Measurements from ENCODE around the gene PPP1R3G.
"Not testable (repeated sequence)": the region's sequence is repeated elsewhere in the genome, so short reads cannot be mapped to it uniquely, and the experiment has no call there.

PPP1R3G gene

DNA sequence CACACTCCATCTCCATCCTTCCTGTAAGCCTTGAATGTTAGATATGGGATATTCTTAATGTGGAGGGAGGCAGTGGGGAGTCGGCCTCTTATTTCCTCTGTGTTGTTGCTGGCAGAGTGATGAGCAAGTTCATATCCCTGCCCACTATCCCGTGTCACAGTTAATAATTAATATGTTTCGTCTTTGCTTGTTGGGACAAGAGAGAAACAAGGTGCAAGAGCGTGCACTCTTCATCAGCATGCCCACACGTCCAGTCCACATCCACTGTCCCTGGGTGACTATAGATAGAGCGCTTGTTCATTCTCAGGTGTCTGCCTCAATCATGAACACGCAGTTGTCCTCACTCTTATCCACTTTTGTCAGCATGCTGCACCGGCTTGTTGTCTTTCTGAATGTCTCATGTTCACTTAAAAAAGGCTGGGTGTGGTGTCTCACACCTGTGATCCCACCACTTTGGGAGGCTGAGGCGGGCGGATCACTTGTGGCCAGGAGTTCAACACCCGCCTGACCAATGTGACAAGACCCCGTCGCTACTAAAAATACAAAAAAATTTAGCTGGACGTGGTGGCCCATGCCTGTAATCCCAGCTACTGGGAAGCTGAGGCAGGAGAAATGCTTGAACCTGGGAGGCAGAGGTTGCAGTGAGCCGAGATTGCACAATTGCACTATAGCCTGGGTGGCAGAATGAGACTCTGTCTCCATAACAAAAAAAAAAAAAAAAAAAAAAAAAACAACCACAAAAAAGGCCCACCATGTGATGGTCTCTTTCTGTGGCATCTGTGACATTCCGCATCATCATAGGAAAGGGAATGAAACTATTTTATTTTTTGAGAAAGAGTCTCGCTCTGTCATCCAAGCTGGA, 34.2 kb downstream of the PPP1R3G start:
- H3K27ac ChIP-seq, result no peak overlapping the region
- no peak for TF ChIP-seq ZFX (IDR thresholded peaks at IDR 0.05; ENCODE audit: borderline replicate concordance)
- no peak for TF ChIP-seq CTCF (IDR thresholded peaks at IDR 0.05)

GRCh38 chr6:5120011-5120410, 34.9 kb downstream of the PPP1R3G start:
- H3K27ac ChIP-seq, result no peak overlapping the region
- TF ChIP-seq CTCF (IDR thresholded peaks at IDR 0.05) (no peak), ZFX (IDR thresholded peaks at IDR 0.05; ENCODE audit: borderline replicate concordance) (no peak)

DNA sequence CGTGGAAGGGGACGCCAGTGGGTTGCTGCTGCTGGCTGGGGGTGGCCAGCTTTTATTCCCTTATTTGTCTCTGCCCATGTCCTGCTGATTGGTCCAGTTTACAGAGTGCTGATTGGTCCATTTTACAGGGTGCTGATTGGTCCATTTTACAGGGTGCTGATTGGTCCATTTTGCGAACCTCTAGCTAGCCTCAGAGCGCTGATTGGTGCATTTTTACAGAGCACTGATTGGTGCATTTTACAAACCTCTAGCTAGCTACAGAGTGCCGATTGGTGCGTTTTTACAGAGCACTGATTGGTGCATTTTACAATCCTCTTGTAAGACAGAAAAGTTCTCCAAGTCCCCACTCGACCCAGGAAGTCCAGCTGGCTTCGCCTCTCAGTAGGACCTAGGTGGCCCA, 35.4 kb downstream of the PPP1R3G start:
- H3K27ac ChIP-seq, result not testable (repeated sequence)

DNA sequence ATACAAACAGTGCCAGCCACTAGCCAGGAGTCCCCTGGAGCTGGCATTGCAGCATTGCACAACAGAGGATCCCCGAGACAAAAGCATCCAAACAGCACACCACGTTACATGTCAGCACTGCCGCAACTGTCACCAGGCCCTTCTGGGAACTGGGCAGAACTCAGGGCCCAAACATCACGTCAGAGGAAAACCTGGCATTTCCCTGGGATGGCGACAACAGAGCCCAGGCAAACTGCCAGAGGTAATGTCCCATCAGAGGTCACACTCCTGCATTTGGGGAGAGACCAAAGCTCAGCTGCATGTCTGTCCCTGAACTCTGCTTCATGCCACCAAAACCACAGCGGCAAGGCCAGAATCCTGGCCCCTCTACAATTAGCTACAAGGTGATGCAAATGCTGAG, 36.3 kb downstream of the PPP1R3G start:
- TF ChIP-seq ZFX (IDR thresholded peaks at IDR 0.05; ENCODE audit: borderline replicate concordance) (no peak), CTCF (IDR thresholded peaks at IDR 0.05) (no peak)
- H3K27ac ChIP-seq, result no peak overlapping the region

GRCh38 chr6:5121956-5122355, 36.8 kb downstream of the PPP1R3G start:
- TF ChIP-seq CTCF (IDR thresholded peaks at IDR 0.05) (no peak), ZFX (IDR thresholded peaks at IDR 0.05; ENCODE audit: borderline replicate concordance) (no peak)
- no peak overlapping the region for H3K27ac ChIP-seq

DNA sequence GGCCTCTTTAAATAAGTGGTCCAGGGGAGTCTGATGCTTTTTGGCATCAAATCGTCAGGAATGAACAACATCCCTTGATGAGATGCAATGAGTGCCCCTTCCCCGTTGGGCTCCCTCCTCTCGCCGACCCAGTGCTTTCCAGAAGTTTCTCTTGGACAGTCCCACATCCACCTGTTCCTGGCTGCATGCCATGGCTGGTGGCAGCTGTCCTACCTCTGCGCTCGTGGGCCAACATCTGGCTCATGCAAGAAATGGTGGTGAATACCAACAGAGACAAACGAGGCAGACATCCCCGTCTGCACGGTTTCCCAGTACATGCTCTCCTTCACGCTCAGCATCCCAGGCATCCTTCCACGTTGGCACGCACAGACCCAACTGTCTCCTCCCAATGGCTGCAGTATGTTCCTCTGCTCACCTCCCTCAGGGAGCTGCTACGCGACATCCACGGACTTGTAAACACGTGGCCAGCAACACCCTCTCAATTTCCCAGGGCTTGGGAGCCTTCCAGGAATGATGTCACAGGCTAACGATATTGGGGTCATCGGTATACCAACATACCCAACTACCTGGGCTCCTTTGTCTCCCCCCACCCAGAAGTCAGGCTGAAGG, 37.5 kb downstream of the PPP1R3G start:
- TF ChIP-seq ZFX (IDR thresholded peaks at IDR 0.05; ENCODE audit: borderline replicate concordance) (no peak), CTCF (IDR thresholded peaks at IDR 0.05) (no peak)
- no peak overlapping the region for H3K27ac ChIP-seq

DNA sequence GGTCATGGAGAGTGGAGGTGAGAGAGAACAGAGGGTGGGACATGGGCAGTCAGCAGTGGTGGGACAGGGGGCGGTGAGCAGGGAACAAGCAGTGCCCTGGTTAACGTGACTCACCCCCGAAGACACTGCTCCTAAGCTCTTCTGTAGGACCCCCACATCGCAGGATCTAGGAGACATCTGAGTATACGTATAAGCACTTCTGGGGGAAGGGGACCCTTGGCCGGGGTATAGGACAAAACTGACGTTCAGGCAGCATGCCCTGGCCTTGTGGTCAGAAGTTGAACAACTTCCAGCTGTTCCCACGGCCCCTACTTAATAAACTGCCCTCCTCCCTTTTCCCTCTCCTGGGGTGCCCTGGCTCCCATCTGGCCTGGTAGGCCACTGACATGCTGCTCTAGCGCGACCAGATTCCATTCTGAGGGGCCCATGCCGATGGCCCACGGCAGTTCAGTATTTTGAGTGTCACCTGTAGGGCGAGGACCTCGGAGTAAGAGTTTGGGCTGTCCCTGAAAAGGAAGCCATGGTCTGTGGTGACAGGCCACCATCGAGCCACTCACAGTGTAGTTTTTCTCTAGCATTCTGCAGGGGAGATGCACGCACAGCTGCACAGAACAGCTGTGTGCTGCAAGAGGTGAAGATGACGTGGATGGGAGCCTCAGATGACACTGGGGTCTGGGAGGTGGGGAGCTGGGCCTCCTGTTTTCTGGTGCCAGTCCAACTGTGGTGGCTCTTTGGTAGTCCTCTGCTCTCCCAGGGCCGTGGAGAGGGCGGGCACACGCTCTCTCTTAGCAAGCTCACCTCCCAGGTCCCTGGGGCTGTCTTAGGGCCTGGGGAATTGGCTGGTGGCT, 38.4 kb downstream of the PPP1R3G start:
- no peak for TF ChIP-seq ZFX (IDR thresholded peaks at IDR 0.05; ENCODE audit: borderline replicate concordance)
- TF ChIP-seq CTCF (IDR thresholded peaks at IDR 0.05), result no peak
- H3K27ac ChIP-seq, result no peak overlapping the region

All from 22Rv1 (cell line).